ENCODE measurements around the gene METTL21A.

The METTL21A gene

DNA sequence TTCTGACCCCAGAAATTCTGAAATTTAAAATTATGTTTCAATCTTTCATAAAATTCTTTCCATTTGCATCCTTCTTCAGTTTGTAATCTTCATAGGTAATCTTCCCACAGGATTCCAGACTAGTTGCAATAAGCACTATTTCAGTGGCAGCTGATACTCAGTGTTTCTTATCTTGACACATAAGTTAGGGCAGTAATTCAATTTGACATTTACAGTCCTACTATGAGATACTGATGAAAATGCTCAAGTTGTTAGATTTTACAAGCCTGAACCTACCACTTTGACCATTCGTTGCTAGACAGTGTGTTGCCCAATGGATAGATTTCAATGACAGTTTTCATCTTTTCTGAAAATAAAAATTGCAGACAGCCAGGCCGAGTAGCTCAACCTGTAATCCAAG is 10.4 kb downstream of the METTL21A start:
- Histone ChIP-seq H3K36me3 (replicated peaks; ENCODE audit: low read depth, low read length) (peaks cover 39% of the 10 kb centered on the region), H3K4me1 (ENCODE audit: low read length) (peaks cover 4% of the 10 kb centered on the region), H3K27me3 (ENCODE audit: low read depth, low read length) (no peaks in the 10 kb centered on the region), H3K9ac (ENCODE audit: low read length) (no peak overlapping the region), H4K20me1 (ENCODE audit: insufficient read depth, low read length) (0 out of 2 replicates have a peak, but pooled peaks cover 5% of the 10 kb centered on the region), H3K79me2 (ENCODE audit: low read length) (peaks cover 4% of the 10 kb centered on the region), H3K27ac (ENCODE audit: low read length) (no peak overlapping the region), H2AFZ (ENCODE audit: low read depth, low read length) (no peak overlapping the region), H3K4me2 (ENCODE audit: low read length) (no peak overlapping the region), H3K4me3 (ENCODE audit: low read length) (no peak overlapping the region), H3K9me3 (ENCODE audit: insufficient read depth, low read length) (no peaks in the 10 kb centered on the region)
- TF ChIP-seq EZH2phosphoT487 (IDR thresholded peaks at IDR 0.05; ENCODE audit: low read depth) = no peak
- TF ChIP-seq, protein P1, sequence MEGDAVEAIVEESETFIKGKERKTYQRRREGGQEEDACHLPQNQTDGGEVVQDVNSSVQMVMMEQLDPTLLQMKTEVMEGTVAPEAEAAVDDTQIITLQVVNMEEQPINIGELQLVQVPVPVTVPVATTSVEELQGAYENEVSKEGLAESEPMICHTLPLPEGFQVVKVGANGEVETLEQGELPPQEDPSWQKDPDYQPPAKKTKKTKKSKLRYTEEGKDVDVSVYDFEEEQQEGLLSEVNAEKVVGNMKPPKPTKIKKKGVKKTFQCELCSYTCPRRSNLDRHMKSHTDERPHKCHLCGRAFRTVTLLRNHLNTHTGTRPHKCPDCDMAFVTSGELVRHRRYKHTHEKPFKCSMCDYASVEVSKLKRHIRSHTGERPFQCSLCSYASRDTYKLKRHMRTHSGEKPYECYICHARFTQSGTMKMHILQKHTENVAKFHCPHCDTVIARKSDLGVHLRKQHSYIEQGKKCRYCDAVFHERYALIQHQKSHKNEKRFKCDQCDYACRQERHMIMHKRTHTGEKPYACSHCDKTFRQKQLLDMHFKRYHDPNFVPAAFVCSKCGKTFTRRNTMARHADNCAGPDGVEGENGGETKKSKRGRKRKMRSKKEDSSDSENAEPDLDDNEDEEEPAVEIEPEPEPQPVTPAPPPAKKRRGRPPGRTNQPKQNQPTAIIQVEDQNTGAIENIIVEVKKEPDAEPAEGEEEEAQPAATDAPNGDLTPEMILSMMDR (IDR thresholded peaks at IDR 0.05; ENCODE audit: low read depth, low read length) = no peak

- Histone ChIP-seq H3K4me3 (ENCODE audit: low read length) (no peak overlapping the region), H3K4me2 (ENCODE audit: low read length) (no peak overlapping the region), H2AFZ (ENCODE audit: low read depth, low read length) (no peak overlapping the region), H3K27me3 (ENCODE audit: low read depth, low read length) (no peaks in the 10 kb centered on the region), H3K9me3 (ENCODE audit: insufficient read depth, low read length) (no peaks in the 10 kb centered on the region), H4K20me1 (ENCODE audit: insufficient read depth, low read length) (0 out of 2 replicates have a peak, but pooled peaks cover 2% of the 10 kb centered on the region), H3K4me1 (ENCODE audit: low read length) (no peaks in the 10 kb centered on the region), H3K79me2 (ENCODE audit: low read length) (peaks cover 4% of the 10 kb centered on the region), H3K36me3 (replicated peaks; ENCODE audit: low read depth, low read length) (peaks cover 39% of the 10 kb centered on the region), H3K9ac (ENCODE audit: low read length) (no peak overlapping the region), H3K27ac (ENCODE audit: low read length) (no peak overlapping the region)
- TF ChIP-seq EZH2phosphoT487 (IDR thresholded peaks at IDR 0.05; ENCODE audit: low read depth) = no peak
- TF ChIP-seq, protein P1 (IDR thresholded peaks at IDR 0.05; ENCODE audit: low read depth, low read length) = no peak
Measured at GRCh38 chr2:207612714-207613113, 12.5 kb downstream of the METTL21A start.

DNA sequence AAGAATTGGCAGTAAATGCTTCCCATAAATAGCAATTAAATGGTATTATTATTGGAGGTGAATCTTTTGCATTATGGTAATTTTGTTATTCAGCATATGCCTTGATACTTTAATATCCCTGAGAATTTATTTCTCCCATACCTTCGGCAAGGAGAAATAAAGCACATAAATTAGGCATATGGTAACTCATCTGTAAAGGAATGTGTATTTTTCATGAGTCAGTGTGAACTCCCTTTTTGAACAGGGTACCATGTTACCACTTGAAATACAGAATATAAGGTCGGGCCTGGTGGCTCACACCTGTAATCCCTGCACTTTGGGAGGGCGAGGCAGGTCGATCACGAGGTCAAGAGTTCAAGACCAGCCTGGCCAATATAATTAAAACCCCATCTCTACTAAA is 18.4 kb downstream of the METTL21A start:
- Histone ChIP-seq H3K27me3 (ENCODE audit: low read depth, low read length) (no peaks in the 10 kb centered on the region), H3K9me3 (ENCODE audit: insufficient read depth, low read length) (no peaks in the 10 kb centered on the region), H3K36me3 (replicated peaks; ENCODE audit: low read depth, low read length) (peaks cover 14% of the 10 kb centered on the region), H2AFZ (ENCODE audit: low read depth, low read length) (no peak overlapping the region), H3K4me3 (ENCODE audit: low read length) (no peak overlapping the region), H3K79me2 (ENCODE audit: low read length) (no peaks in the 10 kb centered on the region), H4K20me1 (ENCODE audit: insufficient read depth, low read length) (no peaks in the 10 kb centered on the region), H3K9ac (ENCODE audit: low read length) (no peak overlapping the region), H3K4me1 (ENCODE audit: low read length) (no peaks in the 10 kb centered on the region), H3K4me2 (ENCODE audit: low read length) (no peak overlapping the region), H3K27ac (ENCODE audit: low read length) (no peak overlapping the region)
- TF ChIP-seq EZH2phosphoT487 (IDR thresholded peaks at IDR 0.05; ENCODE audit: low read depth) = no peak
- TF ChIP-seq, protein P1 (IDR thresholded peaks at IDR 0.05; ENCODE audit: low read depth, low read length) = no peak

GRCh38 chr2:207606399-207606798 is 18.8 kb downstream of the METTL21A start:
- Histone ChIP-seq H3K4me1 (ENCODE audit: low read length) (no peaks in the 10 kb centered on the region), H3K79me2 (ENCODE audit: low read length) (no peaks in the 10 kb centered on the region), H2AFZ (ENCODE audit: low read depth, low read length) (no peak overlapping the region), H3K9me3 (ENCODE audit: insufficient read depth, low read length) (no peaks in the 10 kb centered on the region), H3K27ac (ENCODE audit: low read length) (no peak overlapping the region), H3K4me3 (ENCODE audit: low read length) (no peak overlapping the region), H3K9ac (ENCODE audit: low read length) (no peak overlapping the region), H3K27me3 (ENCODE audit: low read depth, low read length) (no peaks in the 10 kb centered on the region), H4K20me1 (ENCODE audit: insufficient read depth, low read length) (no peaks in the 10 kb centered on the region), H3K36me3 (replicated peaks; ENCODE audit: low read depth, low read length) (peaks cover 18% of the 10 kb centered on the region), H3K4me2 (ENCODE audit: low read length) (no peak overlapping the region)
- TF ChIP-seq, protein P1 (IDR thresholded peaks at IDR 0.05; ENCODE audit: low read depth, low read length) = no peak
- no peak for TF ChIP-seq EZH2phosphoT487 (IDR thresholded peaks at IDR 0.05; ENCODE audit: low read depth)
